GM18526 (cell line): ENCODE data around the gene ALKBH4.
"Not testable (repeated sequence)": the region's sequence is repeated elsewhere in the genome, so short reads cannot be mapped to it uniquely, and the experiment has no call there.

ENCODE experiments used
- POLR2A ChIP-seq: IDR thresholded peaks from 3 replicates; pipeline ENCODE4 v1.6.1; 2011; ENCODE audit not compliant: insufficient read length; ENCODE audit errors: extremely low read depth

Gene ALKBH4

GRCh38 chr7:102464577-102465280 is at the start of gene ALKBH4, which contains the start of gene LRWD1:
Gene ALKBH4 (minus strand): TSS chr7:102464863. CDS start chr7:102464836, 27 bp downstream.
Gene LRWD1 (plus strand): TSS chr7:102464984. CDS start chr7:102465081, 97 bp downstream.
- peak; percentile 87 for TF ChIP-seq POLR2A

GRCh38 chr7:102478314-102479208 is 13.9 kb upstream of the ALKBH4 start, which contains the start of gene POLR2J:
Gene POLR2J (minus strand): TSS chr7:102478922. CDS start chr7:102478860, 62 bp downstream.
- TF ChIP-seq POLR2A: not testable (repeated sequence)

- no peak for TF ChIP-seq POLR2A
Measured at GRCh38 chr7:102473271-102473991, 8.8 kb upstream of the ALKBH4 start.

GRCh38 chr7:102472126-102473041 is 7.7 kb upstream of the ALKBH4 start:
- no peak for TF ChIP-seq POLR2A

GRCh38 chr7:102471791-102472125 is 7.1 kb upstream of the ALKBH4 start:
- TF ChIP-seq POLR2A: no peak

GRCh38 chr7:102469972-102470825 is 5.5 kb upstream of the ALKBH4 start:
- no peak for TF ChIP-seq POLR2A

- no peak for TF ChIP-seq POLR2A
Measured at GRCh38 chr7:102469351-102469971, 4.8 kb upstream of the ALKBH4 start.

GRCh38 chr7:102468478-102469350 is 4.1 kb upstream of the ALKBH4 start:
- no peak for TF ChIP-seq POLR2A

GRCh38 chr7:102467581-102468477 is 3.2 kb upstream of the ALKBH4 start:
- TF ChIP-seq POLR2A: no peak

GRCh38 chr7:102466097-102466496 is 1.4 kb upstream of the ALKBH4 start:
- TF ChIP-seq POLR2A: no peak

- no peak for TF ChIP-seq POLR2A
Measured at GRCh38 chr7:102463841-102464576, 654 bp downstream of the ALKBH4 start.

- no peak for TF ChIP-seq POLR2A
Measured at GRCh38 chr7:102460467-102460866, 4.2 kb downstream of the ALKBH4 start.
